GM19452 (cell line): ENCODE data around the gene ADD3.
"Not testable (repeated sequence)": the region's sequence is repeated elsewhere in the genome, so short reads cannot be mapped to it uniquely, and the experiment has no call there.

Experiments used
- ATAC-seq: cut with Tn5 transposase; IDR thresholded peaks from one replicate; pipeline ENCODE4 v1.9.1; 2021; ENCODE audit not compliant: unreplicated experiment

The ADD3 gene

GRCh38 chr10:110032801-110033700, 25.3 kb downstream of the ADD3 start:
- no peak for ATAC-seq

GRCh38 chr10:110033701-110034235, 26.0 kb downstream of the ADD3 start:
- ATAC-seq = no peak

- no peak for ATAC-seq
Observed at GRCh38 chr10:110034596-110034995, 26.8 kb downstream of the ADD3 start.

- no peak for ATAC-seq
Observed at GRCh38 chr10:110035070-110035921, 27.5 kb downstream of the ADD3 start.

- peak; percentile 75 for ATAC-seq
Observed at GRCh38 chr10:110036640-110037039, 28.9 kb downstream of the ADD3 start.

GRCh38 chr10:110039254-110039653, 31.5 kb downstream of the ADD3 start:
- ATAC-seq = no peak

GRCh38 chr10:110040108-110040507, 32.3 kb downstream of the ADD3 start:
- ATAC-seq = no peak

GRCh38 chr10:110040767-110041478, 33.1 kb downstream of the ADD3 start:
- ATAC-seq = no peak

- ATAC-seq = no peak
Observed at GRCh38 chr10:110041479-110041829, 33.7 kb downstream of the ADD3 start.

- no peak for ATAC-seq
Observed at GRCh38 chr10:110042181-110042580, 34.4 kb downstream of the ADD3 start.

GRCh38 chr10:110042891-110043290, 35.1 kb downstream of the ADD3 start:
- no peak for ATAC-seq

GRCh38 chr10:110044681-110045080, 36.9 kb downstream of the ADD3 start:
- ATAC-seq = no peak

- ATAC-seq = no peak
Observed at GRCh38 chr10:110045772-110046171, 38.0 kb downstream of the ADD3 start.

- not testable (repeated sequence) for ATAC-seq
Observed at GRCh38 chr10:110048145-110048544, 40.4 kb downstream of the ADD3 start.

- ATAC-seq = no peak
Observed at GRCh38 chr10:110048781-110049180, 41.0 kb downstream of the ADD3 start.

GRCh38 chr10:110049889-110050591, 42.3 kb downstream of the ADD3 start:
- ATAC-seq = not testable (repeated sequence)

GRCh38 chr10:110051487-110051886, 43.7 kb downstream of the ADD3 start:
- no peak for ATAC-seq

GRCh38 chr10:110052916-110053315, 45.1 kb downstream of the ADD3 start:
- no peak for ATAC-seq

GRCh38 chr10:110056822-110057221, 49.0 kb downstream of the ADD3 start:
- no peak for ATAC-seq

- ATAC-seq = no peak
Observed at GRCh38 chr10:110057456-110057855, 49.7 kb downstream of the ADD3 start.
